T47D (cell line): ENCODE results near the gene STT3B.

Source experiments
- DNase-seq, 2 experiments: peaks; one replicate each; pipeline versions ENCODE4 v3.0.0 to v3.0.0-alpha.2; 2011 to 2012; ENCODE audit warnings: low read depth in 1 of 2, low spot score in 1 of 2
- JUND ChIP-seq: IDR thresholded peaks from 2 replicates; pipeline ENCODE4 v1.6.1; 2012; ENCODE audit warnings: low read depth
- in situ Hi-C: cut with HindIII; loops from 2 replicates; pipeline ENCODE4 v1.10.0; 2016; ENCODE audit warnings: low sequenced_read_pairs, low pct_unique_long_range_greater_than_20kb

STT3B gene

GRCh38 chr3:31625358-31625757 lies 92.6 kb downstream of the STT3B start:
- no peak for TF ChIP-seq JUND
- in situ Hi-C loops: no loop called here

GRCh38 chr3:31629054-31629453 lies 96.3 kb downstream of the STT3B start:
- no peak for TF ChIP-seq JUND
- DNase-seq: no peak
- in situ Hi-C loops: no loop called here

More at GRCh38 chr3:31625358-31625757, 92.6 kb downstream of the STT3B start:
- no peak for DNase-seq

- TF ChIP-seq JUND: no peak
- DNase-seq: no peak
- in situ Hi-C loops: no loop called here
Observed at GRCh38 chr3:31634476-31634875, 101.8 kb downstream of the STT3B start.

GRCh38 chr3:31635545-31635944 lies 102.8 kb downstream of the STT3B start:
- no peak for TF ChIP-seq JUND
- in situ Hi-C loops: no loop called here
- no peak for DNase-seq

GRCh38 chr3:31636049-31636448 lies 103.3 kb downstream of the STT3B start:
- DNase-seq: no peak
- TF ChIP-seq JUND: no peak
- in situ Hi-C loops: no loop called here

- no peak for DNase-seq
- in situ Hi-C loops: no loop called here
- TF ChIP-seq JUND: no peak
Observed at GRCh38 chr3:31636694-31637442, 104.1 kb downstream of the STT3B start.

- in situ Hi-C loops: no loop called here
- no peak for DNase-seq
- TF ChIP-seq JUND: no peak
Observed at GRCh38 chr3:31639828-31640227, 107.1 kb downstream of the STT3B start.

- TF ChIP-seq JUND: no peak
- no peak for DNase-seq
- in situ Hi-C loops: no loop called here
Observed at GRCh38 chr3:31645256-31645655, 112.5 kb downstream of the STT3B start.

- DNase-seq: no peak
- in situ Hi-C loops: no loop called here
- no peak for TF ChIP-seq JUND
Observed at GRCh38 chr3:31648286-31648968, 115.7 kb downstream of the STT3B start.

- TF ChIP-seq JUND: no peak
- DNase-seq: no peak
- in situ Hi-C loops: no loop called here
Observed at GRCh38 chr3:31652296-31652695, 119.6 kb downstream of the STT3B start.

GRCh38 chr3:31653464-31653863 lies 120.7 kb downstream of the STT3B start:
- no peak for TF ChIP-seq JUND
- DNase-seq: no peak
- in situ Hi-C loops: no loop called here

- no peak for TF ChIP-seq JUND
- in situ Hi-C loops: no loop called here
- no peak for DNase-seq
Observed at GRCh38 chr3:31654998-31655397, 122.3 kb downstream of the STT3B start.

GRCh38 chr3:31659246-31659645 lies 126.5 kb downstream of the STT3B start:
- in situ Hi-C loops: no loop called here
- TF ChIP-seq JUND: no peak
- no peak for DNase-seq

- no peak for TF ChIP-seq JUND
- in situ Hi-C loops: no loop called here
- no peak for DNase-seq
Observed at GRCh38 chr3:31661286-31661685, 128.6 kb downstream of the STT3B start.
